Brain microvascular endothelial cell (primary cell): ENCODE data around the gene UCK2.

Source experiments
- DNase-seq: peaks from one replicate; pipeline ENCODE4 v3.0.0-alpha.2; 2020
- H3K27ac ChIP-seq: fragments of 250-450 bp; sonication (Bioruptor Pico); 2 replicates; pipeline ENCODE4 v1.5.1; 2020; ENCODE audit warnings: mild to moderate bottlenecking, moderate library complexity
- H3K27me3 ChIP-seq: fragments of 250-450 bp; sonication (Bioruptor Pico); replicated peaks from 2 replicates; pipeline ENCODE4 v1.5.1; 2020; ENCODE audit warnings: mild to moderate bottlenecking
- H3K36me3 ChIP-seq: fragments of 250-450 bp; sonication (Bioruptor Pico); replicated peaks from 2 replicates; pipeline ENCODE4 v1.5.1; 2020; ENCODE audit warnings: mild to moderate bottlenecking
- H3K4me3 ChIP-seq: 2 replicates; pipeline ENCODE4 v1.5.1; 2011; ENCODE audit warnings: low read depth, mild to moderate bottlenecking, control low read depth, low read length, moderate library complexity
- CTCF ChIP-seq: IDR thresholded peaks from 2 replicates; pipeline ENCODE4 v1.5.1; 2011; ENCODE audit warnings: low read depth, mild to moderate bottlenecking, moderate library complexity, low read length, control low read depth, inconsistent platforms; ENCODE audit errors: missing control alignments
- in situ Hi-C: cut with HindIII; loops from 2 replicates; pipeline ENCODE4 v1.10.0; 2017; ENCODE audit warnings: low sequenced_read_pairs, low pct_ligation_motif_present

Gene UCK2

GRCh38 chr1:165890684-165891083 lies 63.3 kb downstream of the UCK2 start:
- in situ Hi-C loops, result no loop called here
- H3K36me3 ChIP-seq, result peaks cover 15% of the 10 kb centered on the region
- DNase-seq, result no peak
- no peak for TF ChIP-seq CTCF
- H3K4me3 ChIP-seq, result no peak overlapping the region
- peak overlapping the region; percentile 87 for H3K27ac ChIP-seq
- H3K27me3 ChIP-seq, result no peaks in the 10 kb centered on the region

DNA sequence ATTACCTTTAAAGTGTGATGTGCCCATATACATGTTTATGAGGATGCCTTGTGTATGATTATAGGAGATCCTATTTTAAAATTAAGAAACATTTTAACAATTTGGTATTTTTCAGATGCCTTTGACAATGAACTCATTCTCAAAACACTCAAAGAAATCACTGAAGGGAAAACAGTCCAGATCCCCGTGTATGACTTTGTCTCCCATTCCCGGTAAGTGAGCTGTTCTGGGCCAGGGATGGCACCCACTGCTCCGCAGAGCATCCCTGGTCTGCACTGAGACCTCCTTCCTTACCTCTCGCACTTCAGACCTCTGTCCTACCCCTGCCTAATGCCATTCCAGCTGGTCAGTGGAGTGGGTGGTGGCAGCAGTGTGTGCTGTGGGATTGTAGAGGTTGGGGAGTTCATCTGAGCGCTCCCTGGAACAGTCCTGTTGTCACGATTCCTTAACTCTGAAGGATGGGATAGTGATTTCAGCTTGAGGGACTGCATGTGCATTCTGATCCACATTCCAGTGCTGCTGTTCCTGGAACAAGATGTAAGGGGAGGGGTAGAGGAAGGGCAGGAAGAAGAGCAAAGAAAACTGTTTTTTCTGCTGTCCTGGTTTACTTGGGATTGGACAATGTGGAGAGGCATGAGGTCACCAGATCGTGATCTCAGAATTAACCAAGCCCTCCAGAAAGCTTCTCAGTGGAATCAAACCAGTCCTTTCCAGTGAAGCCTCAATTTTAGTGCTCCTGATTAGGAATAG lies 63.9 kb downstream of the UCK2 start:
- peak overlapping the region; percentile 87 for H3K27ac ChIP-seq

DNA sequence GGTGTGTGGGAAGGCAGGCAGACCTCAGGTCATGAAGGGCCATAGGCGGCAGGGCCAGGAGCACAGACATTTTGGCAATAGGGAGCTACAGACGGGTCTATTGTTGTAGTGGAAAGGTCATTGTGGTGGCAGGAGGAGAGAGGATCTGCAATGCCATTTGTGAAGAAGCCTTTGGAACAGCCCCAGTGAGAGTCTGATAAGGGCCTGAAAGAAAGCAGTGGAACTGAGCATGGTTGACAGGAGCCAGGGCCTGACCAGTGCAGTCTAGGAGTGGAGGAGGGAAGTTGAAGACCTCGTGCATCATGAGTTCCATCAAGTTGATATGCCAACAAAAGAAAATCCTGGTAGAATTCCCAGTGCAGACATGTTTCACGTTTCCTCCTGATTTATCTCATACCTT lies 65.5 kb downstream of the UCK2 start:
- Histone ChIP-seq H3K27ac (no peak overlapping the region), H3K27me3 (no peaks in the 10 kb centered on the region), H3K4me3 (no peak overlapping the region), H3K36me3 (peaks cover 22% of the 10 kb centered on the region)
- no peak for DNase-seq
- in situ Hi-C loops, result no loop called here
- no peak for TF ChIP-seq CTCF

More for the DNA sequence above, 63.9 kb downstream of the UCK2 start:
- no peaks in the 10 kb centered on the region for H3K27me3 ChIP-seq
- TF ChIP-seq CTCF, result no peak
- in situ Hi-C loops, result no loop called here
- no peak overlapping the region for H3K4me3 ChIP-seq
- DNase-seq, result peak; percentile 74
- peaks cover 19% of the 10 kb centered on the region for H3K36me3 ChIP-seq

GRCh38 chr1:165893507-165893906 lies 66.1 kb downstream of the UCK2 start:
- H3K4me3 ChIP-seq, result no peak overlapping the region
- no peaks in the 10 kb centered on the region for H3K27me3 ChIP-seq
- H3K36me3 ChIP-seq, result peaks cover 22% of the 10 kb centered on the region
- no peak for DNase-seq
- in situ Hi-C loops, result no loop called here
- no peak for TF ChIP-seq CTCF
- H3K27ac ChIP-seq, result no peak overlapping the region

- peak; percentile 21 for DNase-seq
- Histone ChIP-seq H3K4me3 (no peak overlapping the region), H3K27ac (peak overlapping the region; percentile 99), H3K27me3 (no peaks in the 10 kb centered on the region), H3K36me3 (peaks cover 22% of the 10 kb centered on the region)
- TF ChIP-seq CTCF, result peak; percentile 36
- in situ Hi-C loops, result no loop called here
These were observed 67.2 kb downstream of the UCK2 start for GRCh38 chr1:165894591-165894990.

DNA sequence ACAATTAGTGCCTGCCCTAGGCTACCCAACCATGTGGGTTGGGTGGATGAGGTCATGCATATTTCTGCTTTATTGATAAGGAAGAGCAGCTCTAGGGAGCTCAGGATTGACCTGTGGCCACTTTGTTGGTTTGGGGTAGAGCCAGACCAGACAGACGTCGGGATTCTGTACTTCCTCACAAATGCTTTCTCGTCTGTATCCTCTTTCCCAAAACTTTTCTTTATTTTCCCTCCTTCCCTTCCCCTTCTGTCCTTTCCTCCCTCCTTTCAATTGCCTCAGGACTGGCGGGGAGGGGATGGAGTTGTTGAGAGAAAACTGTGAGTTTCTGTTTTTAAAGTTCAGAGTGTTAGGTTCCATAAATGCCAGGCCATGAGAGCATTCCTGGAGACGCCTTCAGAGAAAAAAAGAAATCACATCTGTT lies 68.0 kb downstream of the UCK2 start:
- no peak overlapping the region for H3K4me3 ChIP-seq
- no peaks in the 10 kb centered on the region for H3K27me3 ChIP-seq
- DNase-seq, result peak; percentile 75
- peak overlapping the region; percentile 99 for H3K27ac ChIP-seq
- peaks cover 22% of the 10 kb centered on the region for H3K36me3 ChIP-seq
- TF ChIP-seq CTCF, result no peak
- in situ Hi-C loops, result no loop called here
